Neural cell (in vitro differentiated cells): ENCODE results near the gene GPC5. TPM values are rescaled to one million over a fixed set of nuclear protein-coding genes. Genes with fewer than 3 reads are reported as not detected.

Experiments
- H2AFZ ChIP-seq: fragments of 200-600, 300-800 bp; sonication (generic), shearing (Covaris generic); 2 replicates; pipeline ENCODE4 v1.6.0; 2014; ENCODE audit warnings: low read depth, mild to moderate bottlenecking, antibody characterized with exemption, low read length, moderate library complexity
- H3F3A ChIP-seq: fragments of 200-600 bp; shearing (Covaris generic); 2 replicates; pipeline ENCODE4 v1.6.1; 2016; ENCODE audit warnings: mild to moderate bottlenecking, moderate library complexity, mixed read lengths, antibody characterized with exemption, low read length; ENCODE audit not compliant: insufficient read depth, poor library complexity, severe bottlenecking
- H3K27ac ChIP-seq: fragments of 200-600, 300-800 bp; sonication (generic), shearing (Covaris generic); 2 replicates; pipeline ENCODE4 v1.5.1; 2014; ENCODE audit warnings: mild to moderate bottlenecking, low read length, moderate library complexity
- H3K27me3 ChIP-seq: fragments of 300-800, 200-600 bp; sonication (generic), shearing (Covaris generic); 2 replicates; pipeline ENCODE4 v1.6.0; 2014; ENCODE audit warnings: mild to moderate bottlenecking, low read depth, low read length, moderate library complexity; ENCODE audit not compliant: insufficient read depth
- H3K36me3 ChIP-seq: fragments of 300-800, 200-600 bp; sonication (generic), shearing (Covaris generic); 2 replicates; pipeline ENCODE4 v1.5.1; 2014; ENCODE audit warnings: mild to moderate bottlenecking, antibody characterized with exemption, low read length, moderate library complexity; ENCODE audit not compliant: insufficient read depth
- H3K4me2 ChIP-seq: fragments of 300-800, 200-600 bp; sonication (generic), shearing (Covaris generic); 2 replicates; pipeline ENCODE4 v1.6.0; 2014; ENCODE audit warnings: mild to moderate bottlenecking, low read length
- H3K4me3 ChIP-seq: fragments of 300-800, 200-600 bp; sonication (generic), shearing (Covaris generic); 2 replicates; pipeline ENCODE4 v1.5.1; 2014; ENCODE audit warnings: mild to moderate bottlenecking, low read length, moderate library complexity
- H3K79me2 ChIP-seq: fragments of 200-600 bp; shearing (Covaris generic); replicated peaks from 2 replicates; pipeline ENCODE4 v1.6.0; 2014; ENCODE audit warnings: mild to moderate bottlenecking, low read length, moderate library complexity; ENCODE audit not compliant: insufficient read depth
- H3K9ac ChIP-seq: fragments of 300-800, 200-600 bp; sonication (generic), shearing (Covaris generic); 2 replicates; pipeline ENCODE4 v1.6.1; 2016; ENCODE audit warnings: mild to moderate bottlenecking, low read length, mixed read lengths
- H3K9me2 ChIP-seq: fragments of 200-600 bp; shearing (Covaris generic); 2 replicates; pipeline ENCODE4 v1.6.1; 2016; ENCODE audit warnings: mild to moderate bottlenecking, low read length, mixed read lengths; ENCODE audit not compliant: insufficient read depth
- H3K9me3 ChIP-seq: fragments of 200-600, 300-800 bp; sonication (generic), shearing (Covaris generic); 2 replicates; pipeline ENCODE4 v1.6.1; 2016; ENCODE audit warnings: mild to moderate bottlenecking, mixed run types, low read length, moderate library complexity, mixed read lengths
- H4K20me1 ChIP-seq: fragments of 200-600 bp; shearing (Covaris generic); 2 replicates; pipeline ENCODE4 v1.6.1; 2016; ENCODE audit warnings: mild to moderate bottlenecking, mixed run types; ENCODE audit not compliant: insufficient read depth
- CTCF ChIP-seq: fragments of 450-650 bp; IDR thresholded peaks from 2 replicates; pipeline ENCODE4 v1.5.1; 2014; ENCODE audit warnings: antibody characterized with exemption, mild to moderate bottlenecking, moderate library complexity; ENCODE audit not compliant: poor library complexity, severe bottlenecking
- EP300 ChIP-seq: fragments of 450-650 bp; conservative IDR thresholded peaks from 2 replicates; pipeline ENCODE4 v1.6.1; 2014; ENCODE audit warnings: antibody characterized with exemption, mild to moderate bottlenecking, moderate library complexity; ENCODE audit not compliant: poor library complexity, severe bottlenecking
- EZH2 ChIP-seq: fragments of 200-600, 300-800 bp; shearing (Covaris generic), sonication (generic); IDR thresholded peaks from 2 replicates; pipeline ENCODE4 v1.6.1; 2014; ENCODE audit warnings: antibody characterized with exemption, low read length, borderline replicate concordance, mild to moderate bottlenecking; ENCODE audit not compliant: insufficient read depth, poor library complexity, severe bottlenecking
- MXI1 ChIP-seq: fragments of 450-650 bp; conservative IDR thresholded peaks from 2 replicates; pipeline ENCODE4 v1.6.1; 2014; ENCODE audit warnings: antibody characterized with exemption, mild to moderate bottlenecking; ENCODE audit not compliant: poor library complexity, severe bottlenecking
- POLR2AphosphoS5 ChIP-seq: IDR thresholded peaks from 2 replicates; pipeline ENCODE4 v1.6.1; 2012
- RAD21 ChIP-seq: fragments of 450-650 bp; conservative IDR thresholded peaks from 2 replicates; pipeline ENCODE4 v1.6.1; 2014; ENCODE audit warnings: antibody characterized with exemption, mild to moderate bottlenecking, moderate library complexity
- REST ChIP-seq: IDR thresholded peaks from 2 replicates; pipeline ENCODE4 v1.6.1; 2012; ENCODE audit warnings: borderline replicate concordance
- SMC3 ChIP-seq: fragments of 450-650 bp; conservative IDR thresholded peaks from 2 replicates; pipeline ENCODE4 v1.6.1; 2014; ENCODE audit warnings: antibody characterized with exemption, mild to moderate bottlenecking, moderate library complexity; ENCODE audit not compliant: poor library complexity
- TAF1 ChIP-seq: IDR thresholded peaks from 2 replicates; pipeline ENCODE4 v1.6.1; 2012; ENCODE audit warnings: low read depth
- polyA plus RNA-seq: library from polyadenylated mRNA; depleted of rRNA; stranded (reverse); fragments of >200 nt; gene quantifications from 2 replicates; pipeline ENCODE4 v1.2.3, GENCODE V29; 2014

Gene GPC5
- polyA plus RNA-seq, 1 donor from 2014 or later = 5.0 TPM

- Histone ChIP-seq H2AFZ (no peak overlapping the region), H3K27me3 (no peaks in the 10 kb centered on the region), H3K27ac (no peak overlapping the region), H3K9me2 (no peaks in the 10 kb centered on the region), H3F3A (no peaks in the 10 kb centered on the region), H3K9ac (no peak overlapping the region), H3K9me3 (no peaks in the 10 kb centered on the region), H3K79me2 (no peaks in the 10 kb centered on the region), H3K4me2 (no peak overlapping the region), H3K4me3 (no peak overlapping the region), H3K36me3 (no peaks in the 10 kb centered on the region), H4K20me1 (no peaks in the 10 kb centered on the region)
- no peak for TF ChIP-seq MXI1
- no peak for TF ChIP-seq EP300
- no peak for TF ChIP-seq CTCF
- no peak for TF ChIP-seq POLR2AphosphoS5
- no peak for TF ChIP-seq TAF1
- TF ChIP-seq EZH2 = no peak
- no peak for TF ChIP-seq RAD21
- no peak for TF ChIP-seq SMC3
Observed at GRCh38 chr13:92781965-92782690, 1383.7 kb downstream of the GPC5 start.

- no peaks in the 10 kb centered on the region for H3K36me3 ChIP-seq
- no peaks in the 10 kb centered on the region for H3K27me3 ChIP-seq
- H4K20me1 ChIP-seq = no peaks in the 10 kb centered on the region
- H2AFZ ChIP-seq = no peak overlapping the region
- no peak overlapping the region for H3K4me3 ChIP-seq
- no peaks in the 10 kb centered on the region for H3K79me2 ChIP-seq
- H3K9me3 ChIP-seq = no peaks in the 10 kb centered on the region
- TF ChIP-seq SMC3 (no peak), RAD21 (no peak), MXI1 (no peak), EP300 (no peak), REST (no peak), TAF1 (no peak)
- no peaks in the 10 kb centered on the region for H3F3A ChIP-seq
- H3K9me2 ChIP-seq = no peaks in the 10 kb centered on the region
- H3K4me2 ChIP-seq = no peak overlapping the region
- H3K9ac ChIP-seq = no peak overlapping the region
- no peak overlapping the region for H3K27ac ChIP-seq
Observed at GRCh38 chr13:92802776-92803175, 1404.4 kb downstream of the GPC5 start.
